CD14-positive monocyte (primary cell): Measurements from ENCODE around the gene LMTK3. TPM values are rescaled to one million over a fixed set of nuclear protein-coding genes. Genes with fewer than 3 reads are reported as not detected.
"Not testable (repeated sequence)": the region's sequence is repeated elsewhere in the genome, so short reads cannot be mapped to it uniquely, and the experiment has no call there.

Experiments
- DNase-seq, 3 donors: peaks; one replicate each; pipeline ENCODE4 v3.0.0-alpha.2; 2011 to 2022
- H2AFZ ChIP-seq: 2 replicates; pipeline ENCODE4 v1.6.0; 2012; ENCODE audit warnings: mild to moderate bottlenecking, low read depth, low read length, inconsistent platforms; ENCODE audit not compliant: insufficient read depth, poor library complexity, severe bottlenecking
- H3K27ac ChIP-seq, 2 donors: 1 replicate in 1 of 2; 2 replicates in 1 of 2; pipeline ENCODE4 v1.5.1; 2012 to 2013; ENCODE audit warnings: low read length in 2 of 2, control low read depth in 1 of 2, inconsistent platforms in 1 of 2, low read depth in 1 of 2, mild to moderate bottlenecking in 1 of 2
- H3K27me3 ChIP-seq, 2 donors: one replicate each; pipeline versions ENCODE4 v1.6.0 to v1.6.1; 2011 to 2013; ENCODE audit warnings: low read length in 2 of 2; ENCODE audit not compliant: control insufficient read depth in 2 of 2, insufficient read depth in 2 of 2
- H3K36me3 ChIP-seq, 2 donors: replicated peaks in 1 of 2; 1 replicate in 1 of 2; 2 replicates in 1 of 2; pipeline versions ENCODE4 v1.5.1 to v1.6.1; 2012 to 2013; ENCODE audit warnings: low read length in 2 of 2, control low read depth in 1 of 2, inconsistent platforms in 1 of 2, mild to moderate bottlenecking in 1 of 2; ENCODE audit not compliant: insufficient read depth in 2 of 2, control insufficient read depth in 1 of 2
- H3K4me1 ChIP-seq, 2 donors: 1 replicate in 1 of 2; 2 replicates in 1 of 2; pipeline versions ENCODE4 v1.5.1 to v1.6.1; 2012 to 2013; ENCODE audit warnings: low read length in 2 of 2, control low read depth in 1 of 2, inconsistent platforms in 1 of 2, mild to moderate bottlenecking in 1 of 2, moderate library complexity in 1 of 2; ENCODE audit not compliant: insufficient read depth in 2 of 2, control insufficient read depth in 1 of 2
- H3K4me2 ChIP-seq: replicated peaks from 2 replicates; pipeline ENCODE3; 2012; ENCODE audit warnings: low read length, moderate library complexity, mild to moderate bottlenecking; ENCODE audit not compliant: poor library complexity, severe bottlenecking; ENCODE audit errors: extremely low read depth
- H3K4me3 ChIP-seq, 3 experiments: fragments of 200-600 bp in 1 of 3; sonication (generic) in 1 of 3; replicated peaks in 1 of 3; 1 replicate in 2 of 3; 2 replicates in 1 of 3; pipeline ENCODE4 v1.5.1; 2011 to 2013; ENCODE audit warnings: low read length in 3 of 3, mild to moderate bottlenecking in 3 of 3, control low read depth in 2 of 3, low read depth in 2 of 3, inconsistent platforms in 1 of 3, moderate library complexity in 1 of 3
- H3K79me2 ChIP-seq: 2 replicates; pipeline ENCODE4 v1.6.0; 2012; ENCODE audit warnings: mild to moderate bottlenecking, control low read depth, inconsistent platforms, low read length, moderate library complexity; ENCODE audit not compliant: insufficient read depth
- H3K9ac ChIP-seq: 2 replicates; pipeline ENCODE4 v1.6.0; 2017; ENCODE audit warnings: low read length, mild to moderate bottlenecking; ENCODE audit not compliant: insufficient read depth, poor library complexity, severe bottlenecking
- H3K9me3 ChIP-seq, 2 donors: replicated peaks in 1 of 2; 1 replicate in 1 of 2; 2 replicates in 1 of 2; pipeline versions ENCODE4 v1.5.1 to v1.6.1; 2012 to 2013; ENCODE audit warnings: low read length in 2 of 2, control low read depth in 1 of 2; ENCODE audit not compliant: control insufficient read depth in 1 of 2, insufficient read depth in 1 of 2
- H4K20me1 ChIP-seq: 2 replicates; pipeline ENCODE4 v1.6.0; 2012; ENCODE audit warnings: mild to moderate bottlenecking, low read length, control low read depth, moderate library complexity; ENCODE audit not compliant: insufficient read depth
- H3K27ac Mint-ChIP-seq, 7 donors: one replicate each; pipeline ENCODE4 v1.8.0; 2020; ENCODE audit warnings: mild to moderate bottlenecking in 7 of 7, mixed read lengths in 7 of 7, moderate library complexity in 6 of 7, inconsistent platforms in 2 of 7
- H3K27me3 Mint-ChIP-seq, 3 donors: one replicate each; pipeline ENCODE4 v1.8.0; 2021 to 2022; ENCODE audit warnings: low read depth in 3 of 3, mild to moderate bottlenecking in 3 of 3, mixed read lengths in 3 of 3, moderate library complexity in 3 of 3, inconsistent platforms in 1 of 3
- H3K36me3 Mint-ChIP-seq, 2 donors: one replicate each; pipeline ENCODE4 v1.8.0; 2020; ENCODE audit warnings: mixed read lengths in 2 of 2, inconsistent platforms in 1 of 2, mild to moderate bottlenecking in 1 of 2
- H3K4me1 Mint-ChIP-seq: one replicate; pipeline ENCODE4 v1.8.0; 2020; ENCODE audit warnings: mild to moderate bottlenecking, mixed read lengths
- H3K4me3 Mint-ChIP-seq, 2 donors: one replicate each; pipeline ENCODE4 v1.8.0; 2020; ENCODE audit warnings: mild to moderate bottlenecking in 2 of 2, mixed read lengths in 2 of 2, moderate library complexity in 1 of 2
- H3K9me3 Mint-ChIP-seq, 7 donors: one replicate each; pipeline ENCODE4 v1.8.0; 2020 to 2022; ENCODE audit warnings: mixed read lengths in 7 of 7, mild to moderate bottlenecking in 6 of 7, moderate library complexity in 6 of 7, inconsistent platforms in 2 of 7
- CTCF ChIP-seq: fragments of 200-600 bp; IDR thresholded peaks from one replicate; pipeline ENCODE4 v1.8.0; 2022; ENCODE audit warnings: antibody characterized with exemption, mild to moderate bottlenecking
- WGBS: methylation state at CpG from one replicate; pipeline ENCODE4 v1.1.5; 2013; ENCODE audit warnings: missing lambda C conversion rate; ENCODE audit not compliant: insufficient coverage; 5-methylcytosine and 5-hydroxymethylcytosine counted together
- intact Hi-C, 2 donors: fragments of 100-400 bp; cut with micrococcal nuclease; formaldehyde crosslinking; loops; one replicate each; pipeline versions ENCODE4 v1.15.0 to v1.15.1; 2023
- polyA plus RNA-seq, 3 donors: library from polyadenylated mRNA; depleted of rRNA in 1 of 3; unstranded in 2 of 3; stranded (reverse) in 1 of 3; fragments of 300-500 nt in 2 of 3; fragments of >200 nt in 1 of 3; fragmentation: Illumina TruSeq in 2 of 3; gene quantifications; 1 replicate in 2 of 3; 2 replicates in 1 of 3; pipeline ENCODE4 v1.2.3, GENCODE V29; 2012 to 2021

LMTK3 gene
- polyA plus RNA-seq, 3 donors = 0.08 TPM; not detected in 2

- Histone ChIP-seq H3K79me2 (no peaks in the 10 kb centered on the region), H3K27me3 (no peaks in the 10 kb centered on the region), H3K4me1 (no peaks in the 10 kb centered on the region), H3K27ac (no peak overlapping the region), H3K36me3 (no peaks in the 10 kb centered on the region), H3K9me3 (peaks cover 33 to 39% of the 10 kb centered on the region in 2 donors), H3K4me2 (no peak overlapping the region), H3K4me3 (no peak overlapping the region), H3K9ac (no peak overlapping the region), H4K20me1 (no peaks in the 10 kb centered on the region), H2AFZ (no peak overlapping the region)
- Mint-ChIP-seq H3K9me3 (peaks cover 24 to 54% (median 46%) of the 10 kb centered on the region in 7 donors), H3K4me3 (no peak overlapping the region), H3K27ac (no peak overlapping the region), H3K27me3 (peaks cover 3 to 10% (median 5%) of the 10 kb centered on the region in 3 donors), H3K36me3 (peaks cover 0 to 3% of the 10 kb centered on the region in 2 donors), H3K4me1 (no peaks in the 10 kb centered on the region)
- WGBS = 94% methylated on average over 2 of the region's 2 CpGs
- intact Hi-C loops = no loop called here
- no peak for DNase-seq
- TF ChIP-seq CTCF = no peak
These were observed 12.6 kb upstream of the LMTK3 start for GRCh38 chr19:48524221-48524620.

GRCh38 chr19:48520134-48520533, 8.5 kb upstream of the LMTK3 start:
- H3K27ac ChIP-seq = no peak overlapping the region
- TF ChIP-seq CTCF = no peak
- no CpG with 5 or more reads among the region's 4 CpGs for WGBS
- no peaks in the 10 kb centered on the region for H3K27me3 ChIP-seq
- no peaks in the 10 kb centered on the region for H3K36me3 ChIP-seq
- no peaks in the 10 kb centered on the region for H4K20me1 ChIP-seq
- H3K9ac ChIP-seq = no peak overlapping the region
- peaks cover 7 to 17% (median 14%) of the 10 kb centered on the region in 7 donors for H3K9me3 Mint-ChIP-seq
- no peaks in the 10 kb centered on the region for H3K36me3 Mint-ChIP-seq
- H3K9me3 ChIP-seq = peaks cover 10 to 12% of the 10 kb centered on the region in 2 donors
- no peaks in the 10 kb centered on the region for H3K4me1 ChIP-seq
- no peak for DNase-seq
- H3K4me3 Mint-ChIP-seq = no peak overlapping the region
- no peak overlapping the region for H3K4me3 ChIP-seq
- H3K4me2 ChIP-seq = no peak overlapping the region
- H3K27ac Mint-ChIP-seq = no peak overlapping the region
- H3K79me2 ChIP-seq = no peaks in the 10 kb centered on the region
- no peak overlapping the region for H2AFZ ChIP-seq
- no peaks in the 10 kb centered on the region for H3K4me1 Mint-ChIP-seq
- intact Hi-C loops = no loop called here
- H3K27me3 Mint-ChIP-seq = peaks cover 5 to 7% (median 5%) of the 10 kb centered on the region in 3 donors

- H2AFZ ChIP-seq, H3K4me3 Mint-ChIP-seq, intact Hi-C loops, H3K27me3 Mint-ChIP-seq, H3K4me1 ChIP-seq, H3K36me3 ChIP-seq, H3K4me1 Mint-ChIP-seq, H3K4me3 ChIP-seq, H3K9me3 Mint-ChIP-seq, H3K27me3 ChIP-seq, H3K9me3 ChIP-seq, H3K9ac ChIP-seq, H3K36me3 Mint-ChIP-seq, H3K27ac Mint-ChIP-seq, H3K79me2 ChIP-seq, H4K20me1 ChIP-seq, DNase-seq, H3K27ac ChIP-seq, H3K4me2 ChIP-seq: not testable (repeated sequence)
- WGBS = 94% methylated on average over 2 of the region's 4 CpGs
These were observed 7.8 kb upstream of the LMTK3 start for GRCh38 chr19:48519426-48519825.
